HepG2 (cell line): Measurements from ENCODE around the gene EPB41L1. TPM values are rescaled to one million over a fixed set of nuclear protein-coding genes. Genes with fewer than 3 reads are reported as not detected.

Experiments used
- ARID5B ChIP-seq: IDR thresholded peaks from 2 replicates; pipeline ENCODE4 v1.4.0; 2020; ENCODE audit warnings: mild to moderate bottlenecking, missing genetic modification reagents
- E2F1 ChIP-seq: sonication (generic); formaldehyde crosslinking; IDR thresholded peaks from 2 replicates; pipeline ENCODE4 v1.5.0; 2020; ENCODE audit warnings: missing genetic modification reagents
- FOXC1 ChIP-seq: sonication (generic); formaldehyde crosslinking; IDR thresholded peaks from 2 replicates; pipeline ENCODE4 v1.8.0; 2022; ENCODE audit warnings: mild to moderate bottlenecking, missing genetic modification reagents, borderline replicate concordance
- HOMEZ ChIP-seq: IDR thresholded peaks from 2 replicates; pipeline ENCODE4 v1.6.1; 2016; ENCODE audit warnings: low read depth
- KAT7 ChIP-seq: IDR thresholded peaks from 2 replicates; pipeline ENCODE4 v1.6.1; 2018; ENCODE audit warnings: borderline replicate concordance, missing compliant biosample characterization
- MLLT10 ChIP-seq: sonication (generic); formaldehyde crosslinking; IDR thresholded peaks from 2 replicates; pipeline ENCODE4 v1.4.0; 2020; ENCODE audit warnings: missing genetic modification reagents
- MYC ChIP-seq: sonication (generic); formaldehyde crosslinking; IDR thresholded peaks from 2 replicates; pipeline ENCODE4 v1.9.0; 2021; ENCODE audit warnings: missing genetic modification reagents, borderline replicate concordance
- NFE2 ChIP-seq: sonication (generic); formaldehyde crosslinking; IDR thresholded peaks from 2 replicates; pipeline ENCODE4 v1.4.0; 2020; ENCODE audit warnings: missing genetic modification reagents
- RAD51 ChIP-seq: fragments of 450-650 bp; IDR thresholded peaks from 2 replicates; pipeline ENCODE4 v1.6.1; 2016; ENCODE audit warnings: borderline replicate concordance
- SAFB2 ChIP-seq: sonication (generic); formaldehyde crosslinking; IDR thresholded peaks from 2 replicates; pipeline ENCODE4 v1.5.1; 2020; ENCODE audit warnings: missing genetic modification reagents, low read depth, mild to moderate bottlenecking, borderline replicate concordance
- SUZ12 ChIP-seq: fragments of 150-350 bp; IDR thresholded peaks from 2 replicates; pipeline ENCODE4 v1.6.1; 2014; ENCODE audit warnings: low read depth, low read length
- ZBTB4 ChIP-seq: sonication (generic); formaldehyde crosslinking; IDR thresholded peaks from 2 replicates; pipeline ENCODE4 v1.4.0; 2020; ENCODE audit warnings: missing genetic modification reagents, mild to moderate bottlenecking, borderline replicate concordance
- ZNF784 ChIP-seq: sonication (generic); formaldehyde crosslinking; IDR thresholded peaks from 2 replicates; pipeline ENCODE4 v1.5.1; 2020; ENCODE audit warnings: missing genetic modification reagents, mild to moderate bottlenecking, borderline replicate concordance
- polyA plus RNA-seq, 8 experiments: library from polyadenylated mRNA; depleted of rRNA in 3 of 8; stranded (reverse) in 7 of 8; unstranded in 1 of 8; fragments of >200 nt; fragmentation: Illumina TruSeq in 4 of 8; extraction: Trizol in 4 of 8; gene quantifications; 2 replicates each; pipeline versions ENCODE4 v1.2.1 to v1.2.3, GENCODE V29; 2011 to 2016; ENCODE audit warnings: low read depth in 4 of 8, missing spikeins in 1 of 8, mixed read lengths in 1 of 8; ENCODE audit not compliant: insufficient read depth in 1 of 8
- total RNA-seq, 5 experiments: library from RNA; depleted of rRNA; stranded (reverse); fragments of >200 nt; fragmentation: Illumina TruSeq; extraction: Trizol; gene quantifications; 2 replicates each; pipeline ENCODE4 v1.2.3, GENCODE V29; 2016; ENCODE audit warnings: low read depth in 1 of 5

The EPB41L1 gene
- total and polyA plus RNA-seq, 2 of the 13 experiments (the other 11 are each of a cell fraction or from before 2014, with no cell fraction given) = 16.7 to 39.0 TPM

GRCh38 chr20:36238760-36239159 is 84.2 kb downstream of the EPB41L1 start (continued):
- TF ChIP-seq E2F1 (no peak), SAFB2 (CRISPR knock-in tag) (no peak), KAT7 (CRISPR knock-in tag) (no peak), HOMEZ (CRISPR knock-in tag) (no peak), RAD51 (no peak), ARID5B (0 out of 2 replicates have a peak, but pooled peaks have one; percentile 9), SUZ12 (no peak), MYC (CRISPR knock-in tag) (no peak), ZBTB4 (CRISPR knock-in tag) (no peak), FOXC1 (no peak), ZNF784 (CRISPR knock-in tag) (no peak), NFE2 (CRISPR knock-in tag) (no peak), MLLT10 (CRISPR knock-in tag) (no peak)
